Limb (tissue), 2 donors: ENCODE data around the gene FBXO24.

Source experiments
- DNase-seq, 2 donors: peaks; one replicate each; pipeline ENCODE4 v3.0.0-alpha.2; 2016; ENCODE audit errors: extremely low spot score in 2 of 2

FBXO24 gene

DNA sequence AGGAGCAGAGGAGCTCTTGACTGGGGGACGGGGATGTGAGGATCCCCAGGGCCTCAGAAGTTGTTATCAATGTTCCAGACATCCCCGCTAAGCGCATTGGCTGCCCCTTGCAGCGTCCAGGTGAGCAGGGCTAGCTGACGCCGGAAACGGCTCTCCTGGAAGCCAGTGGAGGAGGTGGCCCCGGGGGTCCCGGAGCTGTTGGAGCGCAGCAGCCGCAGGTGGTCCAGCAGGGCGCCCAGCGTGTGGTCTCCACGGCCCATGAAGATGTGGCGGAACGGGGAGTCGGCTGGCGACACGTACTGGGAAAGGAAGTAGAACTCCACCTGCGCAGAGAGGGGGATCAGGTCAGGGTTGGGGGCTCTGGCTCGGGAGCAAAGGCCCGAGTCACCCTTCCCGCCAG, 34.7 kb downstream of the FBXO24 start:
- no peak for DNase-seq

DNA sequence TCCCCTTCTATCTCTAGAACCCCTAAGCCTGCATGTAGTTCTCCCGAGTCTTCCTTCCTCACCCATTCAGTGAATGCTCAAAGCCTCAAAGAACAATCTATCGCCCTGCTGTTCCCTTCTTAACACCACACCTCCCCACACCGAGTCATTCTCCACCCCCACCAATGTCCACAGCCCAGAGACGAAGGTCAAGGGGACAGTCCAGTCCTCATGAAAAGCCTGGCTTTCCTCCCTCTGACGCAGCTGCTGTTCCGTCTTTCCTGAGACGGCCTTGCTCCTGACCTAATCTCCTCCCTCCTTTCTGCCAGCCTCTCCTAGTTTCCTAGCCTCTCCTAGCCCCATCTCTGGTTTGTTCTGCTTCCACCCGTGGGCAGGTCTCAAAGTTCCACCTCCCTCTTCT, 35.4 kb downstream of the FBXO24 start:
- DNase-seq, result no peak

DNA sequence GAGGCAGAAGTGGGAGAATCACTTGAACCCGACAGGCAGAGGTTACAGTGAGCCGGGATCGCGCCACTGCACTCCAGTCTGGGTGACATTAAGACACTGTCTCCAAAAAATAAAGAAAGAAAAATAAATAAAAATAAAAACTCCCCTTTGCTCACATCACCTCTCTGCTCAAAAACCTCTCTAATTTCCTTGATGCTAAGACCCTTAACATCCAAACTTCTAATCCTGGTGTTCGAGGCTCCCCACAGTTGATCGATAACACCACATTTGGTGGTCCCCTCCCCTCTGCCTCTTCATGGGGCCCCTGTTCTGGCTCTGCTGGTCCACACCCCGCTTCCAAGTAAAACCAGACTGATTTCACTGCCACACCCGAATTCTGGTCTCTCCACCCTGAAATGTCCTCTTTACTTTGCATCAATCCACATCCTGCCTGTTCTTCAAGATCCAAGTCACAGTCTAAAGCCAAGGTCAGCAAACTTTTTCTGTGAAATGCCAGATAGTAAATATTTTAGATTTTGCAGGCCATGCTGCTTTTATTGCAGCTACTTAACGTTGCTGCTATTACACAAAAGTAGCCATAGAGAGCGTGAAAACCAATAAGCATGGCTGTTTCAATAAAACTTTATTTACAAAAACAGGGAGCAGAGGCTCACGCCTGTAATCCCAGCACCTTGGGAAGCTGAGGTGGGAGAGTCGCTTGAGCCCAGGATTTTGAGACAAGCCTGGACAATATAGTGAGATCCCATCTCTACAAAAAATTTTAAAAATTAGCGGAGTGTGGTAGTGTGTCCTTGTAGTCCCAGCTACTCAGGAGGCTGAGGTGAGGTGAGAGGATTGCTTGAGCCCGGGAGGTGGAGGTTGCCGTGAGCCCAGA, 38.1 kb downstream of the FBXO24 start:
- no peak for DNase-seq

DNA sequence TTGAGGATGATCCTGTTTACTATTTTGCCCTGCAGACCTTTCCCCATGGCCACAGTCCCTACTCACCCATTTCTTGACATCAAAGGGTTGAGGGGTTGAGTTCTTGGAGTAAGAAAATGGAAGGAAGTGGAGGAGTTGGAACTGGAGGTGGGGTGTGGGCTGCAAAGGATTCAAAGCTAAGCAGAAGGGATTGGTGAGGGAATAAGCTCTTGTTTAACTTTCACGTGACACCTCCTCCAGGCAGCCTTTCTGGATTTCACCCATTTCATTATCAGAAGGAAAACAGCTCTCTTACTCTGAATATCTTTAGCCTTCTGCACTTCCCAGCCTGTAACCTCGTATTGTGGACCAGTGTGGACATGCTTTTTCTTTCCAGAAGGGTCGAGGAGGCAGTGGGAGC, 39.9 kb downstream of the FBXO24 start:
- DNase-seq, result no peak

DNA sequence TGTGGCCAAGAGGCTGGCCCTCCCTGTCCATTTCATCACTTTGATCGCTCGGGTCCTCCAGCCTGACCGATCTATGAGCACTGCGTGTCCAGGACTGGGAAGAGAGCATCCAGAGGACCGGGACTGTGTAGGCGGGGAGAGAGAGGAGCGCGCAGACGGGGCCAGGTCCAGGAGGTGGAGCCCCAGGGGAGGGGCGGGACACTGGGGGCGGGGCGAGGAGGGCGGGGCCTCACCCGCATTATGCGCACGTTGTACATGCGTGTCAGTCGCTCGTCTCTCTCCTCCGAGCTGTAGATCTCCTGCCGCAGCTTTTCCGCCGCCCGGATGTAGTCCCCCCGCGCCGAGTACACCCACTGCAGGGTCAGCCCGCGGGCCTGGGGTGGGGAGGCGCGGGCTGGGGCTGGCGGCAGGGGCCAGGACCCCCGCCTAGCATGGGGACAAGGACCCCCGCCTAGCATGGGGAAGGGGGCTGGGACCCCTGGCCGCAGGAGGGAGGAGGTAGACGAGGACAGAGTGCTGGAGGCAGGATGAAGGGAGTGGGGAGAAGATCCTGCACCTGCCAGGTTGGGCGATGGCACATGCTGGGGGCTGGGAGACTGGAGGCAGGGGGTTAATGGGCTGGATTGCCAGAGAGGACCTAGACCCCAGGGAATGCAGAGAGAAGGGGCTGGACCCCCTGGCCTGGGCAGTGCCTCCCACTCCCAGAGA, 40.6 kb downstream of the FBXO24 start:
- peak; percentile 62 to 88 for DNase-seq

DNA sequence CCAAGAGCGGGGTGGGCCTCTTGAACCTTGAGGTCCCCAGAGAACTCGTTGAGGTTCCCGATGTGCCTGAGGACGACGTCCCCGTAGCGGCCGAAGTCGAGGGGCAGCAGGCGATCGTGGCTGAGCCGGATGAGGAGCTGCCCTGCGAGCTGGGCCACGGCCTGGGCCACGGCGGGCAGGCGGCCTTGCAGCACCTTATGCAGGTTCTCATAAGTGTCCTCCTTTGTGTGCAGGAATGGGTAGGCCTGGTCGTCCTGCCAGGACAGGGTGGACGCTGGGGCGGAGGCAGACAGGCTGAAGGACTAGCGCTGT, 41.1 kb downstream of the FBXO24 start:
- DNase-seq, result no peak

DNA sequence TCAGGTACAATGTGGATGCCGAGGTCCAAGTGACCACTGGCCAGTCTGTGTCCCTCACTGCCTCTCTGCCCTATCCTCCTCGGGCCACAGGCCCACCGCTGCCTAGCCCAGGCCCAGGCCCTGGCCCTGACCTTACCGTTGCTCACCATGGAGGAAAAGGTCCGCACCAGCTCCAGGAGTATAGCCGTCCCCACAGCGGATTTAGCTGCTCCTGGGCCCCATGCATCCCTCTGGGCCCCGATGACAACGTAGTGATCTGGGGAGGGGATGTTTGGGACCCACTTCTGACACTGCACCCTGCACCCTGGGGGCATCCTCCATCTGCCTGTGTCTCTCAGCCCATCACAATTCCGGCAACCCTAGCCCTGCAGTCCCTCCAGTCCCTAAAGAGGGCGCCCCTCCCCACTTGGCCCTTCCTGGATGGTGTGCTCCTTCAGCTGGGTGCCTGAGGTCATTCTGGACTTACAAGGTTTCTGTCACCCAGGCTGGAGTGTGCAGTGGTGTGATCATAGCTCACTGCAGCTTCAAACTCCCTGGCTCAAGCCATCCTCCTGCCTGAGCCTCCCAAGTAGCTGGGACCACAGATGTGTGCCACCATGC, 43.1 kb downstream of the FBXO24 start:
- no peak for DNase-seq

DNA sequence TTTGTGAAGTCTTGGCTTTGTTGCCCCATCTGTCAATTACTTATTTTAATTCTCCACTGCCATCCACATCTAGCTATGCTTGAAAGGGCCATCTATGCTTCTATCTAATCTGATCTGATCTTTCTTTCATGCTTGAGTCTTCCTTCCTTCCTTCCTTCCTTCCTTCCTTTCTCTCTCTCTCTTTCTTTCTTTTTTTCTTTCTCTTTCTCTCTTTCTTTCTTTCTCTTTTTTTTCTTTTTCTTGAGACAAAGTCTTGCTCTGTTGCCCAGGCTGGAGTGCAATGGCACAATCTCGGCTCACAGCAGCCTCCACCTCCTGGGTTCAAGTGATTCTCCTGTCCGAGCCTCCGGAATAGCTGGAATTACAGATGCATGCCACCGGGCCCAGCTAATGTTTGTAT, 43.9 kb downstream of the FBXO24 start:
- no peak for DNase-seq

DNA sequence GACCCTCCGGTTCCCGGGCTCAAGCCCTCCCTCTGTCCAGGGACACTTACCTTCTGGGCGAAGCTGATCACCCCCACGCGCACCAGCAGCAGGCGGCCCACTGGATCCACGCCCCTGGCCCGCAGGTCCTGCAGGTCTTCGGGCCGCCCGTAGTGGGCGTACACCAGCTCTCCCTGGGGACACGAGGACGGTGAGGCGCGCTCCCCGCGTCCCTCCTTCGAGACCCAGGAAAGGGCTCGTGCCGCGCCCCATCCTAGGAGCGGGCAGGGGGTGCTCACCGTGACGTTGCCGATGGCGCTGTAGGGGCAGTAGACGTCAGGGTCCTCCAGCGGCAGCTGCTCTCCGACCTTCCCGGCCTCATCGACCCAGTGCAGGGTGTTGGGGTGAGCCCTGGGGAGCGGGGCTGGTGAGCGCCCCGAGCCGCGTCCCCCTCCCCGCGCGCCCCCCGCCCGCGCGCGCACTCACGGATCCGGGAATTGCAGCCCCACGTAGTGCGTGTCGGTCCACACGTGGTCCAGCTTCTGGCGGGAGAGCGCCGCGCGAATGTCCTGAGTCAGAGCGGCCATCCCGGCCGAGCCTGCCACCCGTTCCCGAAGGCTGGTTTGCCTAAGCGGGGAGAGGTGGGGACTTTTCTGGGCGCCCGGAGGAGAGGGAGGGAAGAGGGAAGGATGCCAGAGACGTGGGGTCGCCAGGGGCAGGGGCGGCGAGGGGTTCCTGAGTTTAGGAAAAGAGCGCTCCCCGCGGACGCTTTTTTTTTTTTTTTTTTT, 47.0 kb downstream of the FBXO24 start:
- peak in 1 of 2 donors; percentile 69 for DNase-seq

DNA sequence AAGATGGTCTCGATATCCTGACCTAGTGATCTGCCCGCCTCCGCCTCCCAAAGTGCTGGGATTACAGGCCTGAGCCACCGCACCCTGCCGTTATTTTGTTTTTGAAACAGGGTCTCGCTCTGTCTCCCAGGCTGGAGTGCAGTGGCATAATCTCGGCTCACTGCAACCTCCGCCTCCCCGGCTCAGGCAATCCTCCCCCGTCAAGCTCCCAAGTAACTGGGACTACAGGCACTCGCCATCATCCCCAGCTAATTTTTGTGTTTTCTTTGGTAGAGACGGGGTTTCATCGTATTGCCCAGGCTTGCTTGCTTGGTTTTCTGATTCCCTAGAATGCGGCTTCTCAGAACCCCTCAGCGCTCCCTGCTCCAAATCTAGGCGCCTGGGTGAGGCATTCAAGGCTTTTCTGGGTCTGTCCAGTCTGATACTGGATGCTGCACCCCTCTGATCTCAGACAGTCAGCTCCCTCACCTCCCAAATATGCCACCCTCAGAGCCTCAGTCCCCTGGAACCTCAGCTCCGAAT, 53.9 kb downstream of the FBXO24 start:
- DNase-seq, result no peak

DNA sequence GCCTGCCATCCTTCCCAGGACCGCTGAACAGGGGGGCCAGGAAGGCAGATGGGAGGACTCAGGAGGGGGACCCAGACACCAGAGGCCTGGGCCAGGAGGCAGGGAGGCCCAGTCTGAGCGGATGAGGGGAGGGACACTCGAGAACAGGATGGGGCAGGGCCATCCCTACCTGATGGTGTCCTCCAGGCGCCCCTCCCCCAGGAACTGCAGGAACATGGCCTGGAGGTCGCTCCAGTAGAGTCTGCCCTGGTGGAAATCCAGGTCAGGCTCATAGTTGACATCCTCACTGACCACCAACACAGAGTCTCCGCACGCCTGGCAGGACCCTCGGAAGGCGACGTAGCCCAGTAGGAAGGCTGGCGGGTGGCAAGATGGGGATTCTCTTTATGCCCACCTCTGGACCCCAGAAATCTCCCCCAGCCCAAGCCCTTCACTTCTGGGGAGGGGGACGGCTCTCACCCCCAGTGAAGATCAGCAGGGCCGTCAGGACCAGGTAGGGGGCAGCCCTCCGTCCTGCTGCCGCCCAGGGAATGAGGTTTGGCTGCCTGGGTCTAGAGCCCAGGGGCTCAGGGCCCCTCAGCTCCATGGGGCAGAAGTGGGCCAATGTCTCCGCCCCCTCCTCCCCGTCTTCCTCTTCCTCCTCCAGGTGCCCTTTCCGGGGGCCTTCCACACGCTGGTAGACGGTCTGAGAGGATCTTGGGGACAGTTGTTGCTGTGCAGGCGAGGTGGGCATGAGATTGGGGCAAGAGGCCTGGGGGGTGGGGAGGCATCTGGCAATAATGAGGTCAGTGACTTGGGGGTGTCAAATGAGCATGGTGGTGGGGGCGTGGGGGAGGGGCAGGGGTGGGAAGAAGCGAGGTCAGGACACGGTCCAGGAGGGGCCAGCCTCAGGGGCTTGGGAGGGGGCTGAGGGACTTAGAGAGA, 54.7 kb downstream of the FBXO24 start:
- no peak for DNase-seq

DNA sequence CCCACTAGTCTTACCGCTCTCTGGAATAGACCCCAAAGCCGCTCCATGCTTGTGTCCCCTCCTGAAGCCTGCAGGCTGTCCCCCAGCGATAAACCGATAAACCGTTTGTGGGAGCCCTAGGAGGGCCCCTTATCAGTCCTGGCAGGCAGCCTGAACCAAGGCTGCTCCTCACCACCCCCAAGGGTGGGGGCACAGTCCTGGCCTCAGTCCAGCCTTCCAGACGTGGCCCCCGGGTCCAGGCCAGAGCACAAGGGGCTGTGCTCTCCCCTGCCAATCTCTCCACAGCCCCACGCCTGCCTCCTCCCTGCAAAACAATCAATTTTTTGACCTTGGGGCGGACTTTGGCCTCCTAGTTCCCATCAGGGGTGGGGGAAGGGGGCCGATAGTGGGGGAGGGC, 55.3 kb downstream of the FBXO24 start, which contains the start of gene TFR2:
Gene TFR2 (minus strand): TSS at position 90 of the 397 bp plus-strand sequence. CDS start 43 bp downstream, at position 47.
- DNase-seq, result no peak

DNA sequence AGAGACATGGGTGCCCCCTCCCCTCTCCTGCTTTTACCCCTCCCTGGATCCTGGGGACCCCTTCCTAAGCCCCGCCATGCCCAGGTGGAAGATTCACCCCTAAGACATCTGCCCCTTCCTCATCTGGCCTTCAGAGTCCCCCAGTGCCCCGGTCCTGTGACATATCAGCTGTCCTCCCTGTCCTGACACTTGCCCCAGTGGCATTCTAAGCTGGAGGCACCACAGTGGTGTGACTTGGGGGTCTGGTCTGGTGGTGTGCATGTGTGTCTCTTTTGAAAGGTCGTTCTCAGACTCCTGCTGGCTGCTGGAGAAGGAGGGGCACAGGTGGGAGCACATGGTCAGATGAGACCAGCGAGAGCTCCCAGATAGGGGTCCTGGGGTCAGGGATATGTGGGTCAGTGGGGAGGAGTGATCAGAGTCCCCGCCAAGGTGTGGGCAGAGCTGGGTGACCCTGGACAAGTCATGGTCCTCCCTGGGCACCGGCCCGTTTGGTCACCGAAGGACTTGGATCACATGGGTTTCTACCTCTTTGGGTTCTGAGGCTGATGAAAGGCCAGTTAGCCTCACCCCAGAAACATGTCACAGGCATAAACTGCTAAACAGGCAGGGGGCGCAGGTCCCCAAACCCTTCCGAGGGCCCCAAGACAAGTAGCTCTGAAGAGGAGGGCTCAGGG, 55.9 kb downstream of the FBXO24 start:
- no peak for DNase-seq

DNA sequence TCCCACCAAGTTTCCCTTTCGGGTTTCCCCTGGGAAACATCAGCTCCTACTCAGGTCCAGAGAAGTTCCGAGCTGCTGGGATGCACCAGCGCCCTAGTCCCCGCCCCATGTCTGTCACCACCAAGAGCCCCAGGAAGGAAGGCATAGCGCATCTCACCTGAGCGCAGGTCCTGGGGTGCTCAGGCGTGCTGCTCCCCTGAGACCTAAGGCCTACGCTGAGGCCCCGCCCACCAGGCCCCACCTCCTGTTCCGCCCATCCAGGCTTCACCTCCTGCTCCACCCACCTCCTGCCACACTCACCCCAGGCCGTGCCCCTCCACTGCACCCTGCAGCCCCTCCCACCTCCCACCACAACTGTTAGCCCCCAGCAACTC, 56.4 kb downstream of the FBXO24 start:
- DNase-seq, result no peak

DNA sequence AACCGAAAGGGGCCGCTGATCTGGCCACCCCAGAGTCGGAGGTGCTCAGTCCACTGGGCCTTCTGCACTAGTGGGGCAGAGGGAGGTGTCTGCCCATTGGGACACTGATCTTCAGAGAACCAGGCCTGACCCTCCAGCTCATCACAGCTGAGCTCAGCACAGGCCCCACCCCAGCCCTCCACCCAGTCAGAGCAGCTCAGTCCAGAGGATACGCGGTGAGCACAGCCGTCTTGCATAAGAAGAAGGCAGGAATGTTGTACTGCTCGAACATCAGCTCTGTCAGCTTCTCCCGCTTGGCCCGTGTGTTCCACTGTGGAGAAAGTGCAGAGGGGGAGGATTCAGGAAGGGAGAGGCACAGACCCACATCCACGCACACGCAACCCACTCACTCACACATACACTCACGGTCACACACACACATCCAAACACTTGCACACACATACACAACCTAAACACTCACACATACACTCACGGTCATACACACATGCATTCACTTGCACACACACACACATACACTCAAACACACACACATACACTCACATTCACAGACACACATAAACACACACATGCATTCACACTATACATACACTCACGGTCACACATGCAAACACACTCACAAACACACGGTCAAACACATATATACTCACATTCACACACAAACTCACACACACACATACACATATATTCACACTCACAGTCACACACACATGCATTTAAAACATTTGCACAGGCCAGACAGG, 63.9 kb downstream of the FBXO24 start:
- no peak for DNase-seq
